GM06990 (cell line): ENCODE results near the gene NKAIN1.

Source experiments
- DNase-seq: peaks from one replicate; pipeline ENCODE4 v3.0.0-alpha.2; 2011; ENCODE audit not compliant: insufficient read length; ENCODE audit errors: extremely low read depth
- H3K27me3 ChIP-seq: replicated peaks from 2 replicates; pipeline ENCODE4 v1.6.0; 2011; ENCODE audit warnings: low read length; ENCODE audit not compliant: control insufficient read depth, insufficient read depth
- H3K36me3 ChIP-seq: 2 replicates; pipeline ENCODE4 v1.5.1; 2011; ENCODE audit warnings: low read length; ENCODE audit not compliant: control insufficient read depth, insufficient read depth
- H3K4me3 ChIP-seq: replicated peaks from 2 replicates; pipeline ENCODE4 v1.5.1; 2011; ENCODE audit warnings: low read depth, mild to moderate bottlenecking, control low read depth, low read length
- CTCF ChIP-seq: IDR thresholded peaks from 2 replicates; pipeline ENCODE4 v1.5.1; 2011; ENCODE audit warnings: low read length, control low read depth, mild to moderate bottlenecking, inconsistent platforms; ENCODE audit not compliant: insufficient read depth, poor library complexity, severe bottlenecking

Gene NKAIN1

GRCh38 chr1:31155216-31155806 is 84.4 kb downstream of the NKAIN1 start:
- peak; percentile 80 for DNase-seq
- Histone ChIP-seq H3K27me3 (no peaks in the 10 kb centered on the region), H3K4me3 (peak overlapping the region; percentile 76), H3K36me3 (no peaks in the 10 kb centered on the region)
- peak; percentile 21 for TF ChIP-seq CTCF

- TF ChIP-seq CTCF = no peak
- no peaks in the 10 kb centered on the region for H3K27me3 ChIP-seq
- H3K4me3 ChIP-seq = peak overlapping the region; percentile 76
- DNase-seq = peak; percentile 80
- H3K36me3 ChIP-seq = no peaks in the 10 kb centered on the region
Measured at GRCh38 chr1:31154632-31155215, 85.0 kb downstream of the NKAIN1 start.

GRCh38 chr1:31154000-31154631 is 85.6 kb downstream of the NKAIN1 start:
- no peak for TF ChIP-seq CTCF
- Histone ChIP-seq H3K36me3 (no peaks in the 10 kb centered on the region), H3K4me3 (peak overlapping the region; percentile 76), H3K27me3 (no peaks in the 10 kb centered on the region)
- no peak for DNase-seq

- Histone ChIP-seq H3K4me3 (no peak overlapping the region), H3K36me3 (no peaks in the 10 kb centered on the region), H3K27me3 (no peaks in the 10 kb centered on the region)
- no peak for DNase-seq
- no peak for TF ChIP-seq CTCF
Measured at GRCh38 chr1:31153423-31153822, 86.3 kb downstream of the NKAIN1 start.

GRCh38 chr1:31152181-31152795 is 87.4 kb downstream of the NKAIN1 start:
- H3K4me3 ChIP-seq = no peak overlapping the region
- DNase-seq = no peak
- TF ChIP-seq CTCF = no peak

More at GRCh38 chr1:31152181-31152795, 87.4 kb downstream of the NKAIN1 start:
- Histone ChIP-seq H3K36me3 (no peaks in the 10 kb centered on the region), H3K27me3 (no peaks in the 10 kb centered on the region)
